GM18873 (cell line): ENCODE measurements around the gene TBC1D2B.

Experiments
- ATAC-seq: cut with Tn5 transposase; IDR thresholded peaks from one replicate; pipeline ENCODE4 v1.9.1; 2021; ENCODE audit warnings: mild to moderate bottlenecking, moderate library complexity, moderate number of reproducible peaks; ENCODE audit not compliant: unreplicated experiment, low FRiP score

TBC1D2B gene

GRCh38 chr15:78075490-78076230 lies 1.9 kb downstream of the TBC1D2B start:
- ATAC-seq, result no peak

GRCh38 chr15:78073046-78073787 lies 4.3 kb downstream of the TBC1D2B start:
- ATAC-seq, result no peak

GRCh38 chr15:78072080-78072892 lies 5.2 kb downstream of the TBC1D2B start:
- ATAC-seq, result no peak

GRCh38 chr15:78071383-78071782 lies 6.1 kb downstream of the TBC1D2B start:
- ATAC-seq, result no peak

- ATAC-seq, result no peak
Measured at GRCh38 chr15:78070049-78070700, 7.3 kb downstream of the TBC1D2B start.

GRCh38 chr15:78069462-78070029 lies 8.0 kb downstream of the TBC1D2B start:
- no peak for ATAC-seq

- ATAC-seq, result no peak
Measured at GRCh38 chr15:78069052-78069414, 8.5 kb downstream of the TBC1D2B start.

GRCh38 chr15:78067328-78068228 lies 9.9 kb downstream of the TBC1D2B start:
- ATAC-seq, result no peak

- peak; percentile 46 for ATAC-seq
Measured at GRCh38 chr15:78065973-78066946, 11.3 kb downstream of the TBC1D2B start.

- ATAC-seq, result no peak
Measured at GRCh38 chr15:78065284-78065872, 12.1 kb downstream of the TBC1D2B start.

GRCh38 chr15:78064544-78064943 lies 13.0 kb downstream of the TBC1D2B start:
- ATAC-seq, result no peak

GRCh38 chr15:78063970-78064385 lies 13.5 kb downstream of the TBC1D2B start:
- no peak for ATAC-seq

- ATAC-seq, result no peak
Measured at GRCh38 chr15:78063217-78063616, 14.3 kb downstream of the TBC1D2B start.

- ATAC-seq, result no peak
Measured at GRCh38 chr15:78061963-78062427, 15.5 kb downstream of the TBC1D2B start.

- no peak for ATAC-seq
Measured at GRCh38 chr15:78060232-78060631, 17.3 kb downstream of the TBC1D2B start.

GRCh38 chr15:78059110-78059839 lies 18.2 kb downstream of the TBC1D2B start:
- no peak for ATAC-seq

- no peak for ATAC-seq
Measured at GRCh38 chr15:78058401-78058935, 19.0 kb downstream of the TBC1D2B start.
